Measurements from ENCODE around the gene HOXC4. TPM values are rescaled to one million over a fixed set of nuclear protein-coding genes. Genes with fewer than 3 reads are reported as not detected.
"Not testable (repeated sequence)": the region's sequence is repeated elsewhere in the genome, so short reads cannot be mapped to it uniquely, and the experiment has no call there.

HOXC4 gene
- total and polyA plus RNA-seq, 10 of the 15 experiments (the other 5 are each of a cell fraction or from before 2014, with no cell fraction given) = 1.0 to 11.4 (median 4.2) TPM

DNA sequence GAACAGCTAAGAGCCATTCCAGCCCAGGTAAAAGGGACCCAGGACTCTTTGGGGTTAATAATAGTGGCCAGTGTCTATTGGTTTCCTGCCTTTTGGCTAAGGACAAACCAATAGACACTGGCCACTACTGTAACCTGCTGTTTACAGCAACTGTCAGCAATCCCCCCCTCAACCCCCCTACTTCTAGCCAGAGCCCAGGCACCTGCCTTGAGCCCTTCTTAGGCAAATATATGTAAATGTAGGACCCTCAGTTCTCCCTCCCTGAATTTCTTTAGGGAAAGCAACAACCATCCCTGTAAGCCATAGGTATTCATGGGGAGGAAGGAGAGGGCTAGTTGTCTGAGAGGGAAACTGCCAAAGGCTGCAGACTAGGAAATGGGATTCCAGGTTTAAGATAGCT is 22.3 kb downstream of the HOXC4 start (continued):
- TF ChIP-seq, protein P1, sequence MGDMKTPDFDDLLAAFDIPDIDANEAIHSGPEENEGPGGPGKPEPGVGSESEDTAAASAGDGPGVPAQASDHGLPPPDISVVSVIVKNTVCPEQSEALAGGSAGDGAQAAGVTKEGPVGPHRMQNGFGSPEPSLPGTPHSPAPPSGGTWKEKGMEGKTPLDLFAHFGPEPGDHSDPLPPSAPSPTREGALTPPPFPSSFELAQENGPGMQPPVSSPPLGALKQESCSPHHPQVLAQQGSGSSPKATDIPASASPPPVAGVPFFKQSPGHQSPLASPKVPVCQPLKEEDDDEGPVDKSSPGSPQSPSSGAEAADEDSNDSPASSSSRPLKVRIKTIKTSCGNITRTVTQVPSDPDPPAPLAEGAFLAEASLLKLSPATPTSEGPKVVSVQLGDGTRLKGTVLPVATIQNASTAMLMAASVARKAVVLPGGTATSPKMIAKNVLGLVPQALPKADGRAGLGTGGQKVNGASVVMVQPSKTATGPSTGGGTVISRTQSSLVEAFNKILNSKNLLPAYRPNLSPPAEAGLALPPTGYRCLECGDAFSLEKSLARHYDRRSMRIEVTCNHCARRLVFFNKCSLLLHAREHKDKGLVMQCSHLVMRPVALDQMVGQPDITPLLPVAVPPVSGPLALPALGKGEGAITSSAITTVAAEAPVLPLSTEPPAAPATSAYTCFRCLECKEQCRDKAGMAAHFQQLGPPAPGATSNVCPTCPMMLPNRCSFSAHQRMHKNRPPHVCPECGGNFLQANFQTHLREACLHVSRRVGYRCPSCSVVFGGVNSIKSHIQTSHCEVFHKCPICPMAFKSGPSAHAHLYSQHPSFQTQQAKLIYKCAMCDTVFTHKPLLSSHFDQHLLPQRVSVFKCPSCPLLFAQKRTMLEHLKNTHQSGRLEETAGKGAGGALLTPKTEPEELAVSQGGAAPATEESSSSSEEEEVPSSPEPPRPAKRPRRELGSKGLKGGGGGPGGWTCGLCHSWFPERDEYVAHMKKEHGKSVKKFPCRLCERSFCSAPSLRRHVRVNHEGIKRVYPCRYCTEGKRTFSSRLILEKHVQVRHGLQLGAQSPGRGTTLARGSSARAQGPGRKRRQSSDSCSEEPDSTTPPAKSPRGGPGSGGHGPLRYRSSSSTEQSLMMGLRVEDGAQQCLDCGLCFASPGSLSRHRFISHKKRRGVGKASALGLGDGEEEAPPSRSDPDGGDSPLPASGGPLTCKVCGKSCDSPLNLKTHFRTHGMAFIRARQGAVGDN (IDR thresholded peaks at IDR 0.05) = no peak
- TF ChIP-seq, protein P2, sequence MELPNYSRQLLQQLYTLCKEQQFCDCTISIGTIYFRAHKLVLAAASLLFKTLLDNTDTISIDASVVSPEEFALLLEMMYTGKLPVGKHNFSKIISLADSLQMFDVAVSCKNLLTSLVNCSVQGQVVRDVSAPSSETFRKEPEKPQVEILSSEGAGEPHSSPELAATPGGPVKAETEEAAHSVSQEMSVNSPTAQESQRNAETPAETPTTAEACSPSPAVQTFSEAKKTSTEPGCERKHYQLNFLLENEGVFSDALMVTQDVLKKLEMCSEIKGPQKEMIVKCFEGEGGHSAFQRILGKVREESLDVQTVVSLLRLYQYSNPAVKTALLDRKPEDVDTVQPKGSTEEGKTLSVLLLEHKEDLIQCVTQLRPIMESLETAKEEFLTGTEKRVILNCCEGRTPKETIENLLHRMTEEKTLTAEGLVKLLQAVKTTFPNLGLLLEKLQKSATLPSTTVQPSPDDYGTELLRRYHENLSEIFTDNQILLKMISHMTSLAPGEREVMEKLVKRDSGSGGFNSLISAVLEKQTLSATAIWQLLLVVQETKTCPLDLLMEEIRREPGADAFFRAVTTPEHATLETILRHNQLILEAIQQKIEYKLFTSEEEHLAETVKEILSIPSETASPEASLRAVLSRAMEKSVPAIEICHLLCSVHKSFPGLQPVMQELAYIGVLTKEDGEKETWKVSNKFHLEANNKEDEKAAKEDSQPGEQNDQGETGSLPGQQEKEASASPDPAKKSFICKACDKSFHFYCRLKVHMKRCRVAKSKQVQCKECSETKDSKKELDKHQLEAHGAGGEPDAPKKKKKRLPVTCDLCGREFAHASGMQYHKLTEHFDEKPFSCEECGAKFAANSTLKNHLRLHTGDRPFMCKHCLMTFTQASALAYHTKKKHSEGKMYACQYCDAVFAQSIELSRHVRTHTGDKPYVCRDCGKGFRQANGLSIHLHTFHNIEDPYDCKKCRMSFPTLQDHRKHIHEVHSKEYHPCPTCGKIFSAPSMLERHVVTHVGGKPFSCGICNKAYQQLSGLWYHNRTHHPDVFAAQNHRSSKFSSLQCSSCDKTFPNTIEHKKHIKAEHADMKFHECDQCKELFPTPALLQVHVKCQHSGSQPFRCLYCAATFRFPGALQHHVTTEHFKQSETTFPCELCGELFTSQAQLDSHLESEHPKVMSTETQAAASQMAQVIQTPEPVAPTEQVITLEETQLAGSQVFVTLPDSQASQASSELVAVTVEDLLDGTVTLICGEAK (IDR thresholded peaks at IDR 0.05; ENCODE audit: borderline replicate concordance) = no peak
- TF ChIP-seq BCL11A (IDR thresholded peaks at IDR 0.05; ENCODE audit: low read depth, low read length) = no peak
- TF ChIP-seq POLR2AphosphoS2 (IDR thresholded peaks at IDR 0.05; ENCODE audit: low read depth, low read length) = no peak
- TF ChIP-seq, protein P3, sequence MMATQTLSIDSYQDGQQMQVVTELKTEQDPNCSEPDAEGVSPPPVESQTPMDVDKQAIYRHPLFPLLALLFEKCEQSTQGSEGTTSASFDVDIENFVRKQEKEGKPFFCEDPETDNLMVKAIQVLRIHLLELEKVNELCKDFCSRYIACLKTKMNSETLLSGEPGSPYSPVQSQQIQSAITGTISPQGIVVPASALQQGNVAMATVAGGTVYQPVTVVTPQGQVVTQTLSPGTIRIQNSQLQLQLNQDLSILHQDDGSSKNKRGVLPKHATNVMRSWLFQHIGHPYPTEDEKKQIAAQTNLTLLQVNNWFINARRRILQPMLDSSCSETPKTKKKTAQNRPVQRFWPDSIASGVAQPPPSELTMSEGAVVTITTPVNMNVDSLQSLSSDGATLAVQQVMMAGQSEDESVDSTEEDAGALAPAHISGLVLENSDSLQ (IDR thresholded peaks at IDR 0.05) = no peak
- no peak for TF ChIP-seq MTA2 (IDR thresholded peaks at IDR 0.05; ENCODE audit: low read depth)
- no peak for TF ChIP-seq ZNF274 (IDR thresholded peaks at IDR 0.05; ENCODE audit: insufficient read depth, insufficient read length)
- no peak for TF ChIP-seq TCF12 (IDR thresholded peaks at IDR 0.05; ENCODE audit: low read depth, low read length)
- TF ChIP-seq NRF1 (conservative IDR thresholded peaks at IDR 0.05; ENCODE audit: low read depth, low read length) = no peak
- no peak for TF ChIP-seq IKZF2 (IDR thresholded peaks at IDR 0.05)

DNA sequence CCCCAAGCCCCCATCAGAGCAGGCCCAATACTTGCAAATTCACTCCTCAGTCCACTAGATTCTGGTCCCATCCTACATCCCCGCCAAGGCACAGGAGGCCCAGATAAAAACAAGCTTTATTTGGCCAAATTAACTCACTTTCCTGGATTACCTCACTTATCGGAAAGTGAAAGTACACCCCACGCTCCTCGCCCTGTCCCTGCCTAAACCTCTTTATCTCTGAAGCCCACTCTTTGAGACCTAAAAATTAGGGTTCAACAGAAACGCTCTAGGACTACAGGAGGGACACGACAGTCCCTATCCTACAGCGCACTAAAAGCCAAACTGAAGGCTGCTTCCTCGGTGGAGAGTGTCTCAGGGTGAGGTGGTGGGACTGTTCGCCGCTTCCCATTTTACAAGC is 24.2 kb downstream of the HOXC4 start:
- H3K27me3 ChIP-seq (replicated peaks in 1 of 2; ENCODE audit: control insufficient read depth in 2 of 2, insufficient read depth in 2 of 2, low read length in 1 of 2); H3K4me2 ChIP-seq (ENCODE audit: control insufficient read depth, insufficient read depth); CTCF ChIA-PET; POLR2A ChIA-PET; H2AFZ ChIP-seq (ENCODE audit: control insufficient read depth, low read depth, low read length); H3K9ac ChIP-seq (ENCODE audit: control insufficient read depth, insufficient read depth, low read length); H3K36me3 ChIP-seq (ENCODE audit: control insufficient read depth in 2 of 2, insufficient read depth in 2 of 2, low read length in 1 of 2); RAD21 ChIA-PET (ENCODE audit: unreplicated experiment); H3K4me1 ChIP-seq (ENCODE audit: control insufficient read depth, insufficient read depth, low read length); H3K9me3 ChIP-seq (replicated peaks; ENCODE audit: control insufficient read depth, insufficient read depth, low read length); H3K79me2 ChIP-seq (ENCODE audit: control insufficient read depth, insufficient read depth, low read length); H3K4me3 ChIP-seq; H4K20me1 ChIP-seq (ENCODE audit: control insufficient read depth, insufficient read depth); in situ Hi-C loops (cut with MboI); ATAC-seq; H3K27ac ChIP-seq (ENCODE audit: control insufficient read depth, insufficient read depth); intact Hi-C loops (cut with micrococcal nuclease; ENCODE audit: unreplicated experiment); BruUV-seq (replicated peaks); DNase-seq (ENCODE audit: low read depth, low spot score); FAIRE-seq: not testable (repeated sequence)
- SMC1A ChIA-PET (ENCODE audit: uncharacterized antibody, unreplicated experiment) = interaction anchor here (1.2 kb wide), 1 partner anchor 25 kb away, joined by 3 read pairs; the partner anchor contains the start of gene HOXC4
- WGBS (ENCODE audit: insufficient coverage, insufficient replicate concordance, low lambda C conversion rate, missing lambda C conversion rate) = 81% methylated on average over 10 of the region's 10 CpGs

Measured in GM12878 (cell line).